Measurements from ENCODE around the gene MAGEA1. TPM values are rescaled to one million over a fixed set of nuclear protein-coding genes. Genes with fewer than 3 reads are reported as not detected.

Gene MAGEA1
- total RNA-seq (2022; extraction: Qiagen RNA extraction), result 0.07 to 0.14 TPM (median 0.12 TPM) in 5 replicates

GRCh38 chrX:153179131-153179530, at the start of gene MAGEA1:
MAGEA1 (plus strand) TSS chrX:153179284; CDS start chrX:153182390, 3,106 bp downstream.

Other genes starting within 250 kb of the MAGEA1 start
- gene PNMA5, start 185.2 kb upstream of the MAGEA1 start, total RNA-seq (2022; extraction: Qiagen RNA extraction), result not detected in 5 replicates
- 0.16 to 0.26 TPM (median 0.20 TPM) in 5 replicates for gene PNMA3, start 122.8 kb upstream of the MAGEA1 start, total RNA-seq (2022; extraction: Qiagen RNA extraction)
- 4.0 to 4.8 TPM (median 4.7 TPM) in 5 replicates for gene PNMA6A, start 106.8 kb upstream of the MAGEA1 start, total RNA-seq (2022; extraction: Qiagen RNA extraction)
- not detected in 5 replicates for gene PNMA6F, start 142.5 kb downstream of the MAGEA1 start, total RNA-seq (2022; extraction: Qiagen RNA extraction)
- gene ZNF275, start 154.9 kb downstream of the MAGEA1 start, total RNA-seq (2022; extraction: Qiagen RNA extraction), result 5.1 to 7.5 TPM (median 6.2 TPM) in 5 replicates
- gene PNMA6E, start 222.1 kb downstream of the MAGEA1 start, total RNA-seq (2022; extraction: Qiagen RNA extraction), result 0.05 TPM in 1 of 5 replicates, not detected in the others
- gene ZFP92, start 232.2 kb downstream of the MAGEA1 start, total RNA-seq (2022; extraction: Qiagen RNA extraction), result 0.50 to 0.71 TPM (median 0.56 TPM) in 5 replicates